GM23338 (cell line): ENCODE data around the gene MAP4K3. TPM values are rescaled to one million over a fixed set of nuclear protein-coding genes. Genes with fewer than 3 reads are reported as not detected.

ENCODE experiments used
- ATAC-seq: fragments of 200-7000 bp; cut with Tn5 transposase; 3 replicates; pipeline ENCODE4 v1.9.1; 2020
- DNase-seq: peaks from one replicate; pipeline ENCODE4 v3.0.0-alpha.2; 2015; ENCODE audit warnings: low spot score
- H2AFZ ChIP-seq: fragments of 200-600 bp; sonication (generic); 2 replicates; pipeline ENCODE4 v1.8.0; 2016; ENCODE audit warnings: antibody characterized with exemption, mild to moderate bottlenecking, moderate library complexity
- H3F3A ChIP-seq: fragments of 200-600 bp; sonication (generic); replicated peaks from 2 replicates; pipeline ENCODE4 v1.8.0; 2017; ENCODE audit warnings: antibody characterized with exemption, mixed run types, low read depth
- H3K27ac ChIP-seq: fragments of 200-600 bp; sonication (generic); 2 replicates; pipeline ENCODE4 v1.6.1; 2016; ENCODE audit warnings: low read depth
- H3K27me3 ChIP-seq: fragments of 200-600 bp; sonication (generic); 2 replicates; pipeline ENCODE4 v1.8.0; 2016; ENCODE audit warnings: mild to moderate bottlenecking, mixed run types, moderate library complexity; ENCODE audit not compliant: insufficient read depth
- H3K36me3 ChIP-seq: fragments of 200-600 bp; sonication (generic); 2 replicates; pipeline ENCODE4 v1.8.0; 2016; ENCODE audit warnings: mild to moderate bottlenecking; ENCODE audit not compliant: insufficient read depth
- H3K4me1 ChIP-seq: fragments of 200-600 bp; sonication (generic); 2 replicates; pipeline ENCODE4 v1.8.0; 2016; ENCODE audit warnings: mild to moderate bottlenecking, moderate library complexity; ENCODE audit not compliant: insufficient read depth
- H3K4me2 ChIP-seq: fragments of 200-600 bp; sonication (generic); 2 replicates; pipeline ENCODE4 v1.7.1; 2017; ENCODE audit warnings: mixed run types
- H3K4me3 ChIP-seq: fragments of 200-600 bp; sonication (generic); 2 replicates; pipeline ENCODE4 v1.6.1; 2016; ENCODE audit warnings: mixed run types
- H3K79me2 ChIP-seq: fragments of 200-600 bp; sonication (generic); replicated peaks from 2 replicates; pipeline ENCODE4 v1.8.0; 2017; ENCODE audit warnings: mild to moderate bottlenecking; ENCODE audit not compliant: insufficient read depth
- H3K9me2 ChIP-seq: fragments of 200-600 bp; sonication (generic); 2 replicates; pipeline ENCODE4 v1.8.0; 2017; ENCODE audit not compliant: insufficient read depth
- H4K20me1 ChIP-seq: fragments of 200-600 bp; sonication (generic); replicated peaks from 2 replicates; pipeline ENCODE4 v1.8.0; 2017; ENCODE audit warnings: mild to moderate bottlenecking; ENCODE audit not compliant: insufficient read depth
- H3K27ac Mint-ChIP-seq: 2 replicates; pipeline ENCODE4 v1.8.0; 2020; ENCODE audit warnings: inconsistent platforms, mild to moderate bottlenecking, moderate library complexity, mixed read lengths
- H3K27me3 Mint-ChIP-seq: 3 replicates; pipeline ENCODE4 v1.8.0; 2022; ENCODE audit warnings: low read depth, mild to moderate bottlenecking, moderate library complexity, mixed read lengths, inconsistent platforms; ENCODE audit not compliant: insufficient read depth, poor library complexity
- H3K36me3 Mint-ChIP-seq: 3 replicates; pipeline ENCODE4 v1.8.0; 2021; ENCODE audit warnings: low read depth, mild to moderate bottlenecking, inconsistent platforms, moderate library complexity, mixed read lengths
- H3K4me1 Mint-ChIP-seq: 3 replicates; pipeline ENCODE4 v1.8.0; 2020; ENCODE audit warnings: mild to moderate bottlenecking, inconsistent platforms, mixed read lengths
- H3K4me3 Mint-ChIP-seq: 3 replicates; pipeline ENCODE4 v1.8.0; 2021; ENCODE audit warnings: moderate library complexity, mild to moderate bottlenecking, inconsistent platforms, mixed read lengths
- H3K9me3 Mint-ChIP-seq: 3 replicates; pipeline ENCODE4 v1.8.0; 2020; ENCODE audit warnings: moderate library complexity, mild to moderate bottlenecking, inconsistent platforms, mixed read lengths
- CREB1 ChIP-seq: fragments of 250-450 bp; sonication (Bioruptor Pico); IDR thresholded peaks from 2 replicates; pipeline ENCODE4 v1.5.0; 2020; ENCODE audit warnings: low read depth, mild to moderate bottlenecking, moderate library complexity
- EZH2phosphoT487 ChIP-seq: fragments of 200-600 bp; sonication (generic); IDR thresholded peaks from one replicate; pipeline ENCODE4 v1.8.1; 2018; ENCODE audit warnings: antibody characterized with exemption; ENCODE audit not compliant: unreplicated experiment
- JUNB ChIP-seq: IDR thresholded peaks from one replicate; pipeline ENCODE4 v1.6.1; 2016; ENCODE audit warnings: antibody characterized with exemption; ENCODE audit not compliant: unreplicated experiment
- POLR2AphosphoS5 ChIP-seq: IDR thresholded peaks from 2 replicates; pipeline ENCODE4 v1.6.1; 2016; ENCODE audit warnings: antibody characterized with exemption, low read depth
- ZNF114 ChIP-seq: fragments of 250-450 bp; sonication (Bioruptor Pico); IDR thresholded peaks from 2 replicates; pipeline ENCODE4 v1.5.0; 2020; ENCODE audit warnings: mild to moderate bottlenecking, moderate library complexity
- ZNF331 ChIP-seq: fragments of 250-450 bp; sonication (Bioruptor Pico); IDR thresholded peaks from 2 replicates; pipeline ENCODE4 v1.5.0; 2020; ENCODE audit warnings: low read depth, mild to moderate bottlenecking, moderate library complexity
- polyA plus RNA-seq: library from polyadenylated mRNA; unstranded; fragments of >200 nt; fragmentation: Nextera tagmentation; extraction: Ambion mirVana; gene quantifications from 2 replicates; pipeline ENCODE4 v1.2.1, GENCODE V29; 2016
- total RNA-seq: library from RNA; depleted of rRNA; stranded (reverse); fragments of >200 nt; shearing (Covaris generic); gene quantifications from 2 replicates; pipeline ENCODE4 v1.2.3, GENCODE V29; 2014
- TF ChIP-seq, protein P1 (sequence below): fragments of 250-450 bp; sonication (Bioruptor Pico); IDR thresholded peaks from 2 replicates; pipeline ENCODE4 v1.5.0; 2020; ENCODE audit warnings: mild to moderate bottlenecking, moderate library complexity
- TF ChIP-seq, protein P2 (sequence below): IDR thresholded peaks from 2 replicates; pipeline ENCODE4 v1.6.1; 2016; ENCODE audit warnings: antibody characterized with exemption
- TF ChIP-seq, protein P3 (sequence below): IDR thresholded peaks from one replicate; pipeline ENCODE4 v1.6.1; 2018; ENCODE audit warnings: antibody characterized with exemption; ENCODE audit not compliant: unreplicated experiment

Gene MAP4K3
- total and polyA plus RNA-seq, 2 experiments from 2014 or later, result 33.0 to 90.7 TPM

DNA sequence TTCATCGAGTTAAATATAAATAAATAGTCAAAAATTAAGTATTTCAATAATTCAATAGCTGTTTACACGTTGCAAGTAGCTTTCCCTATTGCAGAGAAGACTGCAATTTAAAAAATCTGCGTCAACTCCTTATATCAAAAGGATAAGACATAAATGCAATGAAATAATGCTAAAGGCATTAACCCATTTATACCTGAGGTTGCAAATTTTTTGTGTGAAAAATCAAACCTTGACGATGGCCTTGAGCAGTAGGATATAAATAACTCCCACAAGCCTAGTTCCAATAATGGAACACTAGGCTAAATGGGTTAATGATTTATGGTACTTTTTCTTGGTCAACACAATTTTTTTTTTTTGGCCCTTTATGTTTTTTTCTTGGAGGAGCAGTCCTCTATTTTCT is 116.9 kb downstream of the MAP4K3 start:
- no peaks in the 10 kb centered on the region for H3K36me3 ChIP-seq
- H3K79me2 ChIP-seq, result no peaks in the 10 kb centered on the region
- H3K9me2 ChIP-seq, result no peaks in the 10 kb centered on the region
- H2AFZ ChIP-seq, result no peak overlapping the region
- Mint-ChIP-seq H3K27me3 (no peaks in the 10 kb centered on the region), H3K9me3 (no peaks in the 10 kb centered on the region), H3K36me3 (peaks cover 5% of the 10 kb centered on the region; the same call in 2 of the 3 replicates), H3K27ac (no peak overlapping the region; the same call in 1 of the 2 replicates), H3K4me1 (no peaks in the 10 kb centered on the region; the same call in 1 of the 3 replicates), H3K4me3 (no peak overlapping the region)
- ATAC-seq, result no peak
- H3K27ac ChIP-seq, result no peak overlapping the region
- H3K27me3 ChIP-seq, result no peaks in the 10 kb centered on the region
- no peaks in the 10 kb centered on the region for H3F3A ChIP-seq
- H3K4me2 ChIP-seq, result no peak overlapping the region
- H3K4me1 ChIP-seq, result peaks cover 2% of the 10 kb centered on the region; the same call in 1 of the 2 replicates
- TF ChIP-seq ZNF114 (CRISPR knock-in tag) (no peak), ZNF331 (CRISPR knock-in tag) (no peak), CREB1 (no peak), JUNB (no peak)
- TF ChIP-seq, protein P1, sequence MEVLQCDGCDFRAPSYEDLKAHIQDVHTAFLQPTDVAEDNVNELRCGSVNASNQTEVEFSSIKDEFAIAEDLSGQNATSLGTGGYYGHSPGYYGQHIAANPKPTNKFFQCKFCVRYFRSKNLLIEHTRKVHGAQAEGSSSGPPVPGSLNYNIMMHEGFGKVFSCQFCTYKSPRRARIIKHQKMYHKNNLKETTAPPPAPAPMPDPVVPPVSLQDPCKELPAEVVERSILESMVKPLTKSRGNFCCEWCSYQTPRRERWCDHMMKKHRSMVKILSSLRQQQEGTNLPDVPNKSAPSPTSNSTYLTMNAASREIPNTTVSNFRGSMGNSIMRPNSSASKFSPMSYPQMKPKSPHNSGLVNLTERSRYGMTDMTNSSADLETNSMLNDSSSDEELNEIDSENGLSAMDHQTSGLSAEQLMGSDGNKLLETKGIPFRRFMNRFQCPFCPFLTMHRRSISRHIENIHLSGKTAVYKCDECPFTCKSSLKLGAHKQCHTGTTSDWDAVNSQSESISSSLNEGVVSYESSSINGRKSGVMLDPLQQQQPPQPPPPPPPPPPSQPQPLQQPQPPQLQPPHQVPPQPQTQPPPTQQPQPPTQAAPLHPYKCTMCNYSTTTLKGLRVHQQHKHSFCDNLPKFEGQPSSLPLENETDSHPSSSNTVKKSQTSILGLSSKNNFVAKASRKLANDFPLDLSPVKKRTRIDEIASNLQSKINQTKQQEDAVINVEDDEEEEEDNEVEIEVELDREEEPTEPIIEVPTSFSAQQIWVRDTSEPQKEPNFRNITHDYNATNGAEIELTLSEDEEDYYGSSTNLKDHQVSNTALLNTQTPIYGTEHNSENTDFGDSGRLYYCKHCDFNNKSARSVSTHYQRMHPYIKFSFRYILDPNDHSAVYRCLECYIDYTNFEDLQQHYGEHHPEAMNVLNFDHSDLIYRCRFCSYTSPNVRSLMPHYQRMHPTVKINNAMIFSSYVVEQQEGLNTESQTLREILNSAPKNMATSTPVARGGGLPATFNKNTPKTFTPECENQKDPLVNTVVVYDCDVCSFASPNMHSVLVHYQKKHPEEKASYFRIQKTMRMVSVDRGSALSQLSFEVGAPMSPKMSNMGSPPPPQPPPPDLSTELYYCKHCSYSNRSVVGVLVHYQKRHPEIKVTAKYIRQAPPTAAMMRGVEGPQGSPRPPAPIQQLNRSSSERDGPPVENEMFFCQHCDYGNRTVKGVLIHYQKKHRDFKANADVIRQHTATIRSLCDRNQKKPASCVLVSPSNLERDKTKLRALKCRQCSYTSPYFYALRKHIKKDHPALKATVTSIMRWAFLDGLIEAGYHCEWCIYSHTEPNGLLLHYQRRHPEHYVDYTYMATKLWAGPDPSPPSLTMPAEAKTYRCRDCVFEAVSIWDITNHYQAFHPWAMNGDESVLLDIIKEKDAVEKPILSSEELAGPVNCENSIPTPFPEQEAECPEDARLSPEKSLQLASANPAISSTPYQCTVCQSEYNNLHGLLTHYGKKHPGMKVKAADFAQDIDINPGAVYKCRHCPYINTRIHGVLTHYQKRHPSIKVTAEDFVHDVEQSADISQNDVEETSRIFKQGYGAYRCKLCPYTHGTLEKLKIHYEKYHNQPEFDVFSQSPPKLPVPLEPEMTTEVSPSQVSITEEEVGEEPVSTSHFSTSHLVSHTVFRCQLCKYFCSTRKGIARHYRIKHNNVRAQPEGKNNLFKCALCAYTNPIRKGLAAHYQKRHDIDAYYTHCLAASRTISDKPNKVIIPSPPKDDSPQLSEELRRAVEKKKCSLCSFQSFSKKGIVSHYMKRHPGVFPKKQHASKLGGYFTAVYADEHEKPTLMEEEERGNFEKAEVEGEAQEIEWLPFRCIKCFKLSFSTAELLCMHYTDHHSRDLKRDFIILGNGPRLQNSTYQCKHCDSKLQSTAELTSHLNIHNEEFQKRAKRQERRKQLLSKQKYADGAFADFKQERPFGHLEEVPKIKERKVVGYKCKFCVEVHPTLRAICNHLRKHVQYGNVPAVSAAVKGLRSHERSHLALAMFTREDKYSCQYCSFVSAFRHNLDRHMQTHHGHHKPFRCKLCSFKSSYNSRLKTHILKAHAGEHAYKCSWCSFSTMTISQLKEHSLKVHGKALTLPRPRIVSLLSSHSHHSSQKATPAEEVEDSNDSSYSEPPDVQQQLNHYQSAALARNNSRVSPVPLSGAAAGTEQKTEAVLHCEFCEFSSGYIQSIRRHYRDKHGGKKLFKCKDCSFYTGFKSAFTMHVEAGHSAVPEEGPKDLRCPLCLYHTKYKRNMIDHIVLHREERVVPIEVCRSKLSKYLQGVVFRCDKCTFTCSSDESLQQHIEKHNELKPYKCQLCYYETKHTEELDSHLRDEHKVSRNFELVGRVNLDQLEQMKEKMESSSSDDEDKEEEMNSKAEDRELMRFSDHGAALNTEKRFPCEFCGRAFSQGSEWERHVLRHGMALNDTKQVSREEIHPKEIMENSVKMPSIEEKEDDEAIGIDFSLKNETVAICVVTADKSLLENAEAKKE, result no peak
- H3K4me3 ChIP-seq, result no peak overlapping the region
- DNase-seq, result no peak
- H4K20me1 ChIP-seq, result no peaks in the 10 kb centered on the region

DNA sequence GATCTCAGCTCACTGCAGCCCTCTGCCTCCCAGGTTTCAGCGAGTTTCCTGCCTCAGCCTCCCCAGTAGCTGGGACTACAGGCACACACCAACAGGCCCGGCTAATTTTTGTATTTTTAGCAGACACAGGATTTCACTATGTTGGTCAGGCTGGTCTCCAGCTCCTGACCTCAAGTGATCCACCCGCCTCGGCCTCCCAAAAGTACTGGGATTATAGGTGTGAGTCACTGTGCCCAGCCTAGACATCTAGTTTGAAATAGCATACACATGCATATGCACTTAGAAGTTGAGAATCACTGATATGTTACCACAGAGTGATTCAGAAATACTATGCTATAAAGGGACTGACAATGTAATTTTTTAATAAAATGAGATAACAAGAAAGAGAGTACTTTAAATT is 123.5 kb downstream of the MAP4K3 start:
- no peaks in the 10 kb centered on the region for H3K9me3 Mint-ChIP-seq
- Histone ChIP-seq H3K9me2 (no peaks in the 10 kb centered on the region), H2AFZ (no peak overlapping the region), H3K4me1 (no peaks in the 10 kb centered on the region), H3K27ac (no peak overlapping the region), H3K4me2 (no peak overlapping the region), H3F3A (no peaks in the 10 kb centered on the region), H4K20me1 (no peaks in the 10 kb centered on the region), H3K36me3 (no peaks in the 10 kb centered on the region; the same call in 1 of the 2 replicates), H3K27me3 (no peaks in the 10 kb centered on the region), H3K79me2 (no peaks in the 10 kb centered on the region), H3K4me3 (no peak overlapping the region)
- peaks cover 25% of the 10 kb centered on the region for H3K36me3 Mint-ChIP-seq
- no peak overlapping the region for H3K4me3 Mint-ChIP-seq
- H3K4me1 Mint-ChIP-seq, result no peaks in the 10 kb centered on the region; the same call in 2 of the 3 replicates
- ATAC-seq (no peak), DNase-seq (no peak)
- 0 out of 2 replicates have a peak overlapping the region, but pooled peaks have one; percentile 0 for H3K27ac Mint-ChIP-seq
- peaks cover 3% of the 10 kb centered on the region for H3K27me3 Mint-ChIP-seq
- TF ChIP-seq JUNB (no peak), ZNF331 (CRISPR knock-in tag) (no peak), EZH2phosphoT487 (no peak), POLR2AphosphoS5 (no peak), CREB1 (no peak), ZNF114 (CRISPR knock-in tag) (no peak)
- TF ChIP-seq, protein P2, sequence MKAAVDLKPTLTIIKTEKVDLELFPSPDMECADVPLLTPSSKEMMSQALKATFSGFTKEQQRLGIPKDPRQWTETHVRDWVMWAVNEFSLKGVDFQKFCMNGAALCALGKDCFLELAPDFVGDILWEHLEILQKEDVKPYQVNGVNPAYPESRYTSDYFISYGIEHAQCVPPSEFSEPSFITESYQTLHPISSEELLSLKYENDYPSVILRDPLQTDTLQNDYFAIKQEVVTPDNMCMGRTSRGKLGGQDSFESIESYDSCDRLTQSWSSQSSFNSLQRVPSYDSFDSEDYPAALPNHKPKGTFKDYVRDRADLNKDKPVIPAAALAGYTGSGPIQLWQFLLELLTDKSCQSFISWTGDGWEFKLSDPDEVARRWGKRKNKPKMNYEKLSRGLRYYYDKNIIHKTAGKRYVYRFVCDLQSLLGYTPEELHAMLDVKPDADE, result no peak
- TF ChIP-seq, protein P3, sequence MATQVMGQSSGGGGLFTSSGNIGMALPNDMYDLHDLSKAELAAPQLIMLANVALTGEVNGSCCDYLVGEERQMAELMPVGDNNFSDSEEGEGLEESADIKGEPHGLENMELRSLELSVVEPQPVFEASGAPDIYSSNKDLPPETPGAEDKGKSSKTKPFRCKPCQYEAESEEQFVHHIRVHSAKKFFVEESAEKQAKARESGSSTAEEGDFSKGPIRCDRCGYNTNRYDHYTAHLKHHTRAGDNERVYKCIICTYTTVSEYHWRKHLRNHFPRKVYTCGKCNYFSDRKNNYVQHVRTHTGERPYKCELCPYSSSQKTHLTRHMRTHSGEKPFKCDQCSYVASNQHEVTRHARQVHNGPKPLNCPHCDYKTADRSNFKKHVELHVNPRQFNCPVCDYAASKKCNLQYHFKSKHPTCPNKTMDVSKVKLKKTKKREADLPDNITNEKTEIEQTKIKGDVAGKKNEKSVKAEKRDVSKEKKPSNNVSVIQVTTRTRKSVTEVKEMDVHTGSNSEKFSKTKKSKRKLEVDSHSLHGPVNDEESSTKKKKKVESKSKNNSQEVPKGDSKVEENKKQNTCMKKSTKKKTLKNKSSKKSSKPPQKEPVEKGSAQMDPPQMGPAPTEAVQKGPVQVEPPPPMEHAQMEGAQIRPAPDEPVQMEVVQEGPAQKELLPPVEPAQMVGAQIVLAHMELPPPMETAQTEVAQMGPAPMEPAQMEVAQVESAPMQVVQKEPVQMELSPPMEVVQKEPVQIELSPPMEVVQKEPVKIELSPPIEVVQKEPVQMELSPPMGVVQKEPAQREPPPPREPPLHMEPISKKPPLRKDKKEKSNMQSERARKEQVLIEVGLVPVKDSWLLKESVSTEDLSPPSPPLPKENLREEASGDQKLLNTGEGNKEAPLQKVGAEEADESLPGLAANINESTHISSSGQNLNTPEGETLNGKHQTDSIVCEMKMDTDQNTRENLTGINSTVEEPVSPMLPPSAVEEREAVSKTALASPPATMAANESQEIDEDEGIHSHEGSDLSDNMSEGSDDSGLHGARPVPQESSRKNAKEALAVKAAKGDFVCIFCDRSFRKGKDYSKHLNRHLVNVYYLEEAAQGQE, result no peak
